K562 (cell line): ENCODE results near the gene ABCB6. TPM values are rescaled to one million over a fixed set of nuclear protein-coding genes. Genes with fewer than 3 reads are reported as not detected.

Experiments
- ATAC-seq: fragments of 200-7000 bp; cut with Tn5 transposase; 3 replicates; pipeline ENCODE4 v1.9.1; 2020; ENCODE audit warnings: moderate library complexity
- BruUV-seq: library from RNA; stranded (reverse); fragments of 400-500 nt; replicated peaks from 2 replicates; lab custom pipeline; 2021; lab: Mats Ljungman, UMichigan
- CTCF ChIA-PET: fragments of 300-600 bp; formaldehyde crosslinking; extraction: SDS; loops from one replicate; lab custom pipeline; 2021; ENCODE audit warnings: low intra/inter-chr PET ratio; lab: Yijun Ruan, JAX
- POLR2A ChIA-PET: fragments of 300-600, 350-650 bp; sonication (Branson Sonifier 250); formaldehyde crosslinking; extraction: SDS; loops from one replicate; lab custom pipeline; 2021; ENCODE audit warnings: antibody characterized with exemption, inconsistent platforms; lab: Yijun Ruan, JAX
- DNase-seq, 4 experiments: peaks; one replicate each; pipeline versions ENCODE4 v3.0.0 to v3.0.0-alpha.2; 2011 to 2018; ENCODE audit warnings: low spot score in 3 of 4, mixed read lengths in 3 of 4; ENCODE audit errors: extremely low read depth in 1 of 4
- FAIRE-seq: peaks from 2 replicates; lab custom pipeline; 2011; peaks lifted over from hg19 to GRCh38; lab: Jason Lieb, UNC
- H2AFZ ChIP-seq: 2 replicates; pipeline ENCODE4 v1.6.0; 2011; ENCODE audit warnings: low read depth, low read length, control low read depth, inconsistent platforms
- H3K27ac ChIP-seq: fragments of 200-600 bp; 3 replicates; pipeline ENCODE4 v1.8.0; 2011; ENCODE audit warnings: low read depth, mild to moderate bottlenecking, control low read depth, inconsistent platforms, low read length, moderate library complexity, mixed read lengths; ENCODE audit errors: extremely low read depth
- H3K27me3 ChIP-seq, 2 experiments: fragments of 300-600 bp in 1 of 2; 2 replicates in 1 of 2; 3 replicates in 1 of 2; pipeline versions ENCODE4 v1.6.0 to v1.8.0; 2011; ENCODE audit warnings: inconsistent platforms in 2 of 2, low read length in 2 of 2, mild to moderate bottlenecking in 1 of 2, mixed read lengths in 1 of 2, moderate library complexity in 1 of 2; ENCODE audit not compliant: control insufficient read depth in 2 of 2, insufficient read depth in 2 of 2
- H3K36me3 ChIP-seq: fragments of 300-600 bp; 3 replicates; pipeline ENCODE4 v1.8.0; 2011; ENCODE audit warnings: mild to moderate bottlenecking, low read length, inconsistent platforms; ENCODE audit not compliant: control insufficient read depth, insufficient read depth
- H3K4me1 ChIP-seq, 2 experiments: fragments of 200-600 bp in 1 of 2; replicated peaks in 1 of 2; 2 replicates in 1 of 2; 3 replicates in 1 of 2; pipeline versions ENCODE4 v1.5.1 to v1.8.0; 2011; ENCODE audit warnings: inconsistent platforms in 2 of 2, low read length in 2 of 2, mild to moderate bottlenecking in 1 of 2, mixed read lengths in 1 of 2, moderate library complexity in 1 of 2; ENCODE audit not compliant: control insufficient read depth in 2 of 2, insufficient read depth in 2 of 2
- H3K4me2 ChIP-seq: 2 replicates; pipeline ENCODE4 v1.6.1; 2011; ENCODE audit warnings: low read length, control low read depth, inconsistent platforms, mixed read lengths; ENCODE audit not compliant: insufficient read depth
- H3K4me3 ChIP-seq: fragments of 200-600 bp; sonication (generic), shearing (Covaris generic); 2 replicates; pipeline ENCODE4 v1.5.1; 2016; ENCODE audit warnings: control low read depth, inconsistent platforms
- H3K79me2 ChIP-seq: fragments of 200-600 bp; 3 replicates; pipeline ENCODE4 v1.8.0; 2011; ENCODE audit warnings: low read length, inconsistent platforms; ENCODE audit not compliant: control insufficient read depth, insufficient read depth
- H3K9ac ChIP-seq, 2 experiments: 2 replicates each; pipeline versions ENCODE4 v1.6.0 to v1.6.1; 2011; ENCODE audit warnings: low read depth in 2 of 2, low read length in 2 of 2, control low read depth in 1 of 2, inconsistent platforms in 1 of 2, mild to moderate bottlenecking in 1 of 2, mixed read lengths in 1 of 2; ENCODE audit not compliant: insufficient read depth in 1 of 2
- H3K9me1 ChIP-seq: one replicate; pipeline ENCODE4 v1.6.0; 2011; ENCODE audit warnings: inconsistent platforms, mild to moderate bottlenecking, low read length, moderate library complexity; ENCODE audit not compliant: control insufficient read depth, insufficient read depth
- H3K9me3 ChIP-seq: replicated peaks from 2 replicates; pipeline ENCODE4 v1.5.1; 2011; ENCODE audit warnings: low read depth, low read length, inconsistent platforms; ENCODE audit not compliant: control insufficient read depth, insufficient read depth
- H4K20me1 ChIP-seq: replicated peaks from 2 replicates; pipeline ENCODE4 v1.6.1; 2011; ENCODE audit warnings: low read length, inconsistent platforms, mixed read lengths; ENCODE audit not compliant: control insufficient read depth, insufficient read depth
- FOS ChIP-seq: IDR thresholded peaks from 3 replicates; pipeline ENCODE4 v1.6.1; 2011; ENCODE audit not compliant: insufficient read length; ENCODE audit errors: extremely low read depth
- GABPA ChIP-seq: fragments of 200-800 bp; sonication (Bioruptor generic); conservative IDR thresholded peaks from 2 replicates; pipeline ENCODE4 v1.6.1; 2016; ENCODE audit warnings: low read depth, missing genetic modification characterization, missing compliant biosample characterization
- GTF2F1 ChIP-seq: IDR thresholded peaks from 2 replicates; pipeline ENCODE4 v1.6.1; 2011; ENCODE audit warnings: low read depth, low read length, improper control_type of control experiment
- HNRNPL ChIP-seq: fragments of 200-400 bp; formaldehyde crosslinking; IDR thresholded peaks from 2 replicates; pipeline ENCODE4 v1.6.1; 2017; ENCODE audit warnings: low read depth, mild to moderate bottlenecking, low read length
- MAFG ChIP-seq: fragments of 450-650 bp; conservative IDR thresholded peaks from 2 replicates; pipeline ENCODE4 v1.6.1; 2016; ENCODE audit warnings: missing genetic modification characterization, missing compliant biosample characterization
- SUPT5H ChIP-seq: fragments of 450-650 bp; IDR thresholded peaks from 2 replicates; pipeline ENCODE4 v1.6.1; 2016
- ZNF316 ChIP-seq: fragments of 450-650 bp; IDR thresholded peaks from 2 replicates; pipeline ENCODE4 v1.6.1; 2016
- WGBS: fragments of 100-300 bp; shearing (Covaris generic); methylation state at CpG from one replicate; pipeline ENCODE4 v1.1.6; 2016; ENCODE audit warnings: low coverage, mixed read lengths; ENCODE audit not compliant: insufficient coverage; ENCODE audit errors: missing lambda C conversion rate; 5-methylcytosine and 5-hydroxymethylcytosine counted together
- in situ Hi-C: fragments of 300-500 bp; cut with MboI; formaldehyde crosslinking; loops from 4 replicates; pipeline ENCODE4 v1.15.0; 2018; ENCODE audit warnings: inconsistent platforms, mixed read lengths
- intact Hi-C: fragments of 100-400 bp; cut with micrococcal nuclease; formaldehyde crosslinking; loops from 2 replicates; pipeline ENCODE4 v1.14.2; 2022
- polyA plus RNA-seq, 8 experiments: library from polyadenylated mRNA; depleted of rRNA in 4 of 8; stranded (reverse) in 5 of 8; unstranded in 3 of 8; fragments of >200 nt; fragmentation: Nextera tagmentation in 2 of 8; fragmentation: Illumina TruSeq in 1 of 8; extraction: Ambion mirVana in 2 of 8; extraction: Trizol in 1 of 8; gene quantifications; 2 replicates each; pipeline versions ENCODE4 v1.2.1 to v1.2.3, GENCODE V29; 2011 to 2014; ENCODE audit warnings: inconsistent platforms in 1 of 8, missing spikeins in 1 of 8
- total RNA-seq, 7 experiments: library from RNA; depleted of rRNA in 6 of 7; stranded (reverse); fragments of >200 nt in 6 of 7; fragmentation: Illumina TruSeq in 2 of 7; extraction: Trizol in 2 of 7; gene quantifications; 2 replicates each; pipeline versions ENCODE4 v1.2.1 to v1.2.3, GENCODE V29; 2011 to 2021; ENCODE audit warnings: low replicate concordance in 1 of 7

ABCB6 gene
- total and polyA plus RNA-seq, 9 of the 15 experiments (the other 6 are each of a cell fraction or from before 2014, with no cell fraction given), result 3.7 to 29.8 (median 16.8) TPM

DNA sequence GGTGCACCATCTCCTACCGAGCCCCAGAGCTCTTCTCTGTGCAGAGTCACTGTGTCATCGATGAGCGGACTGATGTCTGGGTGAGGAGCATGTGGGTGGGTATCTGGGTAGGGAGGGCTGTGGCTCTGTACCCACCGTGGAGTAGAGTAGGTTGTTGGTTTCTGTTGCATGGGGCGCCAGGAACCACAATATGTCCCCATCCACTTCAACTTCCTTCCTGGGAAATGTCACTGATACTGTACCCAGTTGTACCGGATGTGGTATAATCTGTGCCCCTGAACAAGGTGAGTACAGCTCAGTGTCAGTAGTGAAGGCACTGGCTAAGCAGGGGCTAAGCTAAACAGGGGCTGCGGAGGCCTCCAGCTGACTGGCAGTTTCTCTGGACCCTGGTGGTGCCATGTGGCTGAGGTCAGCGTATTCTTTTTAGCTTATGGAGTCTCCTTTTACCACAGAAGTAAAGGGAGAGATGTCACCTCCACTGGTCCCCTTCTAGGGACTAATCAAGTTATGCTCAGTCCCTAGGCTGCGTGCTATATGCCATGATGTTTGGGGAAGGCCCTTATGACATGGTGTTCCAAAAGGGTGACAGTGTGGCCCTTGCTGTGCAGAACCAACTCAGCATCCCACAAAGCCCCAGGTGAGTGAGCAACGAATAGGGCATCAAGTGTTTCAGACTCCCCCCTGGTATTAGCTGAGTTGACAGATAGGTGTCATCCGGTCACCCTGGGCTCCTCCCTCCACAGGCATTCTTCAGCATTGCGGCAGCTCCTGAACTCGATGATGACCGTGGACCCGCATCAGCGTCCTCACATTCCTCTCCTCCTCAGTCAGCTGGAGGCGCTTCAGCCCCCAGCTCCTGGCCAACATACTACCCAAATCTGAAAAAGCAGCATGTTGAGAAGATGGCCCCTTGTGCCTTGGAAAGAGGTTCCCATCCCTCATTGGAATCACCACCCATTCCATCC, 29.2 kb upstream of the ABCB6 start (continued):
- TF ChIP-seq GABPA (tag) (no peak), ZNF316 (peak; percentile 66), GTF2F1 (no peak), FOS (no peak), MAFG (tag) (peak; percentile 31; the same call in 1 of the 2 replicates)

GRCh38 chr2:219246559-219246958, 27.8 kb upstream of the ABCB6 start:
- ATAC-seq, result no peak
- POLR2A ChIA-PET, result interaction anchor here (2.2 kb wide), 1 partner anchor 10 kb away, joined by 11 read pairs; no protein-coding TSS in a partner anchor
- Histone ChIP-seq H3K4me1 (peaks cover 21 to 39% of the 10 kb centered on the region in 2 experiments; a peak in 4 of 5 replicates), H3K9me3 (no peaks in the 10 kb centered on the region), H3K79me2 (peaks cover 18% of the 10 kb centered on the region), H3K36me3 (peaks cover 50% of the 10 kb centered on the region), H3K4me2 (peak overlapping the region; percentile 92; the same call in 1 of the 2 replicates), H4K20me1 (0 out of 2 replicates have a peak, but pooled peaks cover 3% of the 10 kb centered on the region), H3K27me3 (no peaks in the 10 kb centered on the region), H2AFZ (no peak overlapping the region), H3K9me1 (no peaks in the 10 kb centered on the region), H3K27ac (peak overlapping the region; percentile 95; the same call in 2 of the 3 replicates), H3K4me3 (peak overlapping the region; percentile 93; the same call in 1 of the 2 replicates), H3K9ac (peak overlapping the region; percentile 66 to 94; a peak in 3 of 4 replicates)
- no peak for DNase-seq
- FAIRE-seq, result no peak
- CTCF ChIA-PET, result no interaction called here
- in situ Hi-C loops, result no loop called here
- 91% methylated on average over 10 of the region's 10 CpGs for WGBS
- TF ChIP-seq SUPT5H (0 out of 2 replicates have a peak, but pooled peaks have one; percentile 9), HNRNPL (no peak)
- no TSS peak for BruUV-seq
- intact Hi-C loops, result no loop called here
